HCT116 (cell line): ENCODE results near the gene FGFRL1. TPM values are rescaled to one million over a fixed set of nuclear protein-coding genes. Genes with fewer than 3 reads are reported as not detected.

Source experiments
- ATAC-seq: fragments of 200-7000 bp; cut with Tn5 transposase; 2 replicates; pipeline ENCODE4 v1.9.1; 2020; ENCODE audit warnings: mild to moderate bottlenecking, moderate library complexity
- BruUV-seq: library from RNA; stranded (reverse); fragments of 400-500 nt; replicated peaks from 2 replicates; lab custom pipeline; 2021; lab: Mats Ljungman, UMichigan
- CTCF ChIA-PET: fragments of 300-600 bp; sonication (Branson Sonifier 250); formaldehyde crosslinking; loops from one replicate; lab custom pipeline; 2021; ENCODE audit warnings: antibody characterized with exemption; lab: Charles Lee
- POLR2A ChIA-PET: fragments of 300-600, 350-600 bp; sonication (Branson Sonifier 250); formaldehyde crosslinking; loops from one replicate; lab custom pipeline; 2021; ENCODE audit warnings: antibody characterized with exemption; lab: Charles Lee
- RAD21 ChIA-PET, 2 experiments: fragments of 300-600 bp; sonication (Branson Sonifier 250); formaldehyde crosslinking; loops; one replicate each; lab custom pipeline; 2023; ENCODE audit warnings: low total read pairs in 2 of 2; ENCODE audit not compliant: uncharacterized antibody in 2 of 2, unreplicated experiment in 2 of 2, low non-redundant PET in 1 of 2; lab: Charles Lee
- DNase-seq: peaks from one replicate; pipeline ENCODE4 v3.0.0-alpha.2; 2010; ENCODE audit warnings: low read depth, low spot score
- H2AFZ ChIP-seq: fragments of 200-600 bp; shearing (Covaris generic), sonication (generic); 2 replicates; pipeline ENCODE4 v1.6.1; 2017; ENCODE audit warnings: low read depth, mixed run types, mixed read lengths, antibody characterized with exemption, low read length; ENCODE audit not compliant: poor library complexity, severe bottlenecking
- H3K27ac ChIP-seq: 2 replicates; pipeline ENCODE4 v1.5.1; 2012; ENCODE audit warnings: low read depth, low read length
- H3K27me3 ChIP-seq: fragments of 200-600 bp; sonication (generic); 2 replicates; pipeline ENCODE4 v1.6.1; 2016; ENCODE audit warnings: mixed run types, low read length, mixed read lengths; ENCODE audit not compliant: insufficient read depth
- H3K36me3 ChIP-seq, 2 experiments: fragments of 200-500 bp in 1 of 2; fragments of 200-600 bp in 1 of 2; sonication (Bioruptor generic) in 1 of 2; sonication (generic) in 1 of 2; 2 replicates each; pipeline versions ENCODE4 v1.5.1 to v1.6.1; 2014 to 2016; ENCODE audit warnings: low read length in 2 of 2, inconsistent platforms in 1 of 2, mixed read lengths in 1 of 2, mixed run types in 1 of 2; ENCODE audit not compliant: insufficient read depth in 2 of 2, control insufficient read depth in 1 of 2
- H3K4me1 ChIP-seq, 2 experiments: fragments of 200-600 bp in 1 of 2; sonication (generic) in 1 of 2; 2 replicates each; pipeline versions ENCODE4 v1.5.1 to v1.6.1; 2012 to 2017; ENCODE audit warnings: low read length in 2 of 2, inconsistent platforms in 1 of 2, mild to moderate bottlenecking in 1 of 2, mixed read lengths in 1 of 2, mixed run types in 1 of 2, moderate library complexity in 1 of 2; ENCODE audit not compliant: insufficient read depth in 2 of 2, control insufficient read depth in 1 of 2
- H3K4me2 ChIP-seq: fragments of 200-600 bp; sonication (generic); 2 replicates; pipeline ENCODE4 v1.6.1; 2017; ENCODE audit warnings: mixed run types, low read length, mixed read lengths
- H3K4me3 ChIP-seq, 2 experiments: fragments of 200-600 bp in 1 of 2; sonication (generic) in 1 of 2; replicated peaks in 1 of 2; 2 replicates each; pipeline ENCODE4 v1.5.1; 2011 to 2016; ENCODE audit warnings: low read length in 2 of 2, control low read depth in 1 of 2, low read depth in 1 of 2, mild to moderate bottlenecking in 1 of 2, mixed read lengths in 1 of 2, mixed run types in 1 of 2
- H3K79me2 ChIP-seq: fragments of 200-600 bp; sonication (generic); 2 replicates; pipeline ENCODE4 v1.6.1; 2017; ENCODE audit warnings: mild to moderate bottlenecking, mixed run types, low read length, moderate library complexity, mixed read lengths; ENCODE audit not compliant: insufficient read depth
- H3K9ac ChIP-seq: fragments of 200-600 bp; sonication (generic); 2 replicates; pipeline ENCODE4 v1.6.1; 2016; ENCODE audit warnings: low read length, mixed read lengths
- H3K9me2 ChIP-seq: fragments of 200-600 bp; sonication (generic), shearing (Covaris generic); 2 replicates; pipeline ENCODE4 v1.6.1; 2017; ENCODE audit warnings: mixed run types, mild to moderate bottlenecking, moderate library complexity; ENCODE audit not compliant: insufficient read depth
- H3K9me3 ChIP-seq, 2 experiments: fragments of 200-500 bp in 1 of 2; fragments of 200-600 bp in 1 of 2; sonication (Bioruptor generic) in 1 of 2; sonication (generic) in 1 of 2; 2 replicates each; pipeline ENCODE4 v1.6.1; 2014 to 2017; ENCODE audit warnings: low read length in 2 of 2, mixed read lengths in 2 of 2, inconsistent platforms in 1 of 2, low read depth in 1 of 2, mild to moderate bottlenecking in 1 of 2, mixed run types in 1 of 2, moderate library complexity in 1 of 2; ENCODE audit not compliant: control insufficient read depth in 1 of 2, insufficient read depth in 1 of 2
- H4K20me1 ChIP-seq: fragments of 200-600 bp; sonication (generic), shearing (Covaris generic); 2 replicates; pipeline ENCODE4 v1.6.1; 2017; ENCODE audit warnings: mixed run types, mild to moderate bottlenecking, moderate library complexity; ENCODE audit not compliant: insufficient read depth
- CBX3 ChIP-seq: IDR thresholded peaks from 2 replicates; pipeline ENCODE4 v1.6.1; 2012; ENCODE audit warnings: low read depth
- CEBPB ChIP-seq: IDR thresholded peaks from 2 replicates; pipeline ENCODE4 v1.6.1; 2012; ENCODE audit warnings: low read depth
- EZH2phosphoT487 ChIP-seq: fragments of 200-600 bp; IDR thresholded peaks from 2 replicates; pipeline ENCODE4 v1.6.1; 2018; ENCODE audit warnings: antibody characterized with exemption, borderline replicate concordance
- POLR2A ChIP-seq: IDR thresholded peaks from 2 replicates; pipeline ENCODE4 v1.7.0; 2011; ENCODE audit warnings: borderline replicate concordance; ENCODE audit not compliant: insufficient read depth, insufficient read length; ENCODE audit errors: extremely low read depth
- RAD21 ChIP-seq: IDR thresholded peaks from 2 replicates; pipeline ENCODE4 v1.6.1; 2012; ENCODE audit warnings: low read depth, mild to moderate bottlenecking
- SP1 ChIP-seq: IDR thresholded peaks from 2 replicates; pipeline ENCODE4 v1.6.1; 2012; ENCODE audit warnings: low read depth
- TCF7L2 ChIP-seq: IDR thresholded peaks from 2 replicates; pipeline ENCODE4 v1.7.0; 2011; ENCODE audit warnings: borderline replicate concordance, inconsistent platforms; ENCODE audit not compliant: insufficient read depth, insufficient read length; ENCODE audit errors: extremely low read depth
- intact Hi-C: fragments of 100-400 bp; cut with micrococcal nuclease; formaldehyde crosslinking; loops from 2 replicates; pipeline ENCODE4 v1.10.0; 2022
- total RNA-seq: library from RNA; stranded (reverse); gene quantifications from one replicate; pipeline ENCODE4 v1.2.1, GENCODE V29; 2021; ENCODE audit not compliant: unreplicated experiment
- TF ChIP-seq, protein P1 (sequence below), 3 experiments: fragments of 200-600 bp in 1 of 3; sonication (generic) in 1 of 3; IDR thresholded peaks in 2 of 3; conservative IDR thresholded peaks in 1 of 3; 2 replicates each; pipeline ENCODE4 v1.5.1; 2012 to 2017; ENCODE audit warnings: low read depth in 2 of 3, low read length in 2 of 3, antibody characterized with exemption in 1 of 3, borderline replicate concordance in 1 of 3, control low read depth in 1 of 3, mild to moderate bottlenecking in 1 of 3, mixed read lengths in 1 of 3, mixed run types in 1 of 3, moderate library complexity in 1 of 3; ENCODE audit not compliant: insufficient read depth in 1 of 3
- TF ChIP-seq, protein P2 (sequence below): IDR thresholded peaks from 2 replicates; pipeline ENCODE4 v1.6.1; 2012
- TF ChIP-seq, protein P3 (sequence below): IDR thresholded peaks from 2 replicates; pipeline ENCODE4 v1.6.1; 2012
- TF ChIP-seq, protein P4 (sequence below): IDR thresholded peaks from 2 replicates; pipeline ENCODE4 v1.6.1; 2011; ENCODE audit warnings: mild to moderate bottlenecking, low read length, moderate library complexity; ENCODE audit not compliant: insufficient replicate concordance; ENCODE audit errors: extremely low read depth

Gene FGFRL1
- total RNA-seq, 1 experiment from 2014 or later = 91.1 TPM

DNA sequence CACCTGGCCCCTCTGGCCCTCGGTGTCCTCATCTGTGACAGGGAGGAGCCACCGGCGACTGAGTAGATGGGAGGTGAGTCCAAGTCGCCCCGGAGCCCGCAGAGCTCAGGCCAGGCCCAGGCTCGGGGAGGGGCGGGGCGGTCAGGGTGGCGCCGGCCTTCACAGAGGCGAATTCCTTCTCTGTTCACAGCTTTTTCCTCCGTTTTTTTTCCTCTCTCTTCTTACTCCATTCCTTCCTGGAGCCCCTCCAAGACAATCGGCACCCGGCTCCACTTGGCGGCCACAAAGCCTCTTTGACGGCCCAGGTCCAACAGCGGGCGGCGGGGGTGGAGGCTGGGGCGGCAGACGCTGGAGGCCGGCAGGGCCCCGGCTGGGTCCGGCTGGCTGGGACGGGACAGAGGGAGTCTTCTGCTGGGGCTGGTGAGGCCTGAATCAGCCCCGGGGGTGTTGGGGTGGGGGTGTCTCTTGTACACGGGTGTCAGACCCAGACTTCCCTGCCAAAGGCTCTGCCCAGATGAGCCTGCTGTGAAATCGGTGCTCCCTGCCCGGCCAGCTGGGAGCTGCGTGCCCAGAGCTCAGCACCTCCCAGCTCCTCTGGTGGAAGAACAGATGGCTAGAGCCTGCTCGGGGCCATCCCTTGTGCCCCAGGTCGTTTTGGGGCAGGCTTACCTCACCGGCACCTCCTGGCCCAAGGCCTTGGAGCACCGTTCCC, 22.6 kb downstream of the FGFRL1 start (continued):
- TF ChIP-seq, protein P1, sequence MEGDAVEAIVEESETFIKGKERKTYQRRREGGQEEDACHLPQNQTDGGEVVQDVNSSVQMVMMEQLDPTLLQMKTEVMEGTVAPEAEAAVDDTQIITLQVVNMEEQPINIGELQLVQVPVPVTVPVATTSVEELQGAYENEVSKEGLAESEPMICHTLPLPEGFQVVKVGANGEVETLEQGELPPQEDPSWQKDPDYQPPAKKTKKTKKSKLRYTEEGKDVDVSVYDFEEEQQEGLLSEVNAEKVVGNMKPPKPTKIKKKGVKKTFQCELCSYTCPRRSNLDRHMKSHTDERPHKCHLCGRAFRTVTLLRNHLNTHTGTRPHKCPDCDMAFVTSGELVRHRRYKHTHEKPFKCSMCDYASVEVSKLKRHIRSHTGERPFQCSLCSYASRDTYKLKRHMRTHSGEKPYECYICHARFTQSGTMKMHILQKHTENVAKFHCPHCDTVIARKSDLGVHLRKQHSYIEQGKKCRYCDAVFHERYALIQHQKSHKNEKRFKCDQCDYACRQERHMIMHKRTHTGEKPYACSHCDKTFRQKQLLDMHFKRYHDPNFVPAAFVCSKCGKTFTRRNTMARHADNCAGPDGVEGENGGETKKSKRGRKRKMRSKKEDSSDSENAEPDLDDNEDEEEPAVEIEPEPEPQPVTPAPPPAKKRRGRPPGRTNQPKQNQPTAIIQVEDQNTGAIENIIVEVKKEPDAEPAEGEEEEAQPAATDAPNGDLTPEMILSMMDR (IDR thresholded peaks at IDR 0.05 in 2 of 3, conservative IDR thresholded peaks at IDR 0.05 in 1 of 3; ENCODE audit: borderline replicate concordance in 1 of 3, insufficient read depth in 1 of 3, low read depth in 2 of 3, low read length in 2 of 3) = no peak
- TF ChIP-seq, protein P2, sequence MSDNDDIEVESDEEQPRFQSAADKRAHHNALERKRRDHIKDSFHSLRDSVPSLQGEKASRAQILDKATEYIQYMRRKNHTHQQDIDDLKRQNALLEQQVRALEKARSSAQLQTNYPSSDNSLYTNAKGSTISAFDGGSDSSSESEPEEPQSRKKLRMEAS = no peak
- TF ChIP-seq CEBPB = no peak
- TF ChIP-seq SP1 = no peak
- TF ChIP-seq TCF7L2 = no peak
- no peak for TF ChIP-seq POLR2A
- TF ChIP-seq EZH2phosphoT487 = no peak
- TF ChIP-seq, protein P3, sequence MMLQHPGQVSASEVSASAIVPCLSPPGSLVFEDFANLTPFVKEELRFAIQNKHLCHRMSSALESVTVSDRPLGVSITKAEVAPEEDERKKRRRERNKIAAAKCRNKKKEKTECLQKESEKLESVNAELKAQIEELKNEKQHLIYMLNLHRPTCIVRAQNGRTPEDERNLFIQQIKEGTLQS = no peak
- TF ChIP-seq CBX3 = no peak

DNA sequence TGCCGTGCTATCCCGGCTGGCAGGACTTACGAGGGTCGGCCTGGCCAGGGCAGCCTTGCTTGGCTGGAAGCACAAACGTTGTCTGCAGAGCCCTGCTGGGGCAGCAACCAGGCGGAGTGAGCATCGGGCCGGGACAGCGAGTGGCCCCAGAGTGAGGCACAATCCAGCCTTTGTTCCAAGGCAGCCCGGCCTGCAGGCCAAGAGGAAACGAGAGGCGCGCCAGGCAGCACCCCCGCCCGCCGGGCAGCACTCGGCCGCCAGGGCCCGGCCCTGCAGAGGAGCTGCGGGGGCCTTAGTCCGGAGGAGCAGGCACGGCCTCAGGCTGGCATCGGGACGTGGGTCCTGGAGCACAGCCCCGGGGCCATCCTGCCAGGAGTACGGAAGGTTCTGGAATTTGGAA, 24.1 kb downstream of the FGFRL1 start:
- no TSS peak for BruUV-seq
- H3K4me2 ChIP-seq = no peak overlapping the region
- no peaks in the 10 kb centered on the region for H3K79me2 ChIP-seq
- ChIA-PET POLR2A (no interaction called here), RAD21 (no interaction called here), CTCF (no interaction called here)
- TF ChIP-seq, protein P3 = no peak
- TF ChIP-seq, protein P2 = no peak
- TF ChIP-seq, protein P4, sequence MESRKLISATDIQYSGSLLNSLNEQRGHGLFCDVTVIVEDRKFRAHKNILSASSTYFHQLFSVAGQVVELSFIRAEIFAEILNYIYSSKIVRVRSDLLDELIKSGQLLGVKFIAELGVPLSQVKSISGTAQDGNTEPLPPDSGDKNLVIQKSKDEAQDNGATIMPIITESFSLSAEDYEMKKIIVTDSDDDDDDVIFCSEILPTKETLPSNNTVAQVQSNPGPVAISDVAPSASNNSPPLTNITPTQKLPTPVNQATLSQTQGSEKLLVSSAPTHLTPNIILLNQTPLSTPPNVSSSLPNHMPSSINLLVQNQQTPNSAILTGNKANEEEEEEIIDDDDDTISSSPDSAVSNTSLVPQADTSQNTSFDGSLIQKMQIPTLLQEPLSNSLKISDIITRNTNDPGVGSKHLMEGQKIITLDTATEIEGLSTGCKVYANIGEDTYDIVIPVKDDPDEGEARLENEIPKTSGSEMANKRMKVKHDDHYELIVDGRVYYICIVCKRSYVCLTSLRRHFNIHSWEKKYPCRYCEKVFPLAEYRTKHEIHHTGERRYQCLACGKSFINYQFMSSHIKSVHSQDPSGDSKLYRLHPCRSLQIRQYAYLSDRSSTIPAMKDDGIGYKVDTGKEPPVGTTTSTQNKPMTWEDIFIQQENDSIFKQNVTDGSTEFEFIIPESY = no peak
- no peak for TF ChIP-seq RAD21
- TF ChIP-seq SP1 = no peak
- no peak overlapping the region; the same call in 1 of the 2 replicates for H3K27ac ChIP-seq
- H3K9me2 ChIP-seq = no peaks in the 10 kb centered on the region
- H2AFZ ChIP-seq = no peak overlapping the region
- H4K20me1 ChIP-seq = no peaks in the 10 kb centered on the region
- no peaks in the 10 kb centered on the region for H3K27me3 ChIP-seq
- H3K4me1 ChIP-seq = peaks cover 20 to 29% of the 10 kb centered on the region in 2 experiments
- no peak for DNase-seq
- intact Hi-C loops = no loop called here
- ATAC-seq = no peak
- no peak overlapping the region for H3K9ac ChIP-seq
- no peak overlapping the region for H3K4me3 ChIP-seq
- no peaks in the 10 kb centered on the region for H3K36me3 ChIP-seq
- no peaks in the 10 kb centered on the region for H3K9me3 ChIP-seq
